ENCODE results near the gene USP37.

DNA sequence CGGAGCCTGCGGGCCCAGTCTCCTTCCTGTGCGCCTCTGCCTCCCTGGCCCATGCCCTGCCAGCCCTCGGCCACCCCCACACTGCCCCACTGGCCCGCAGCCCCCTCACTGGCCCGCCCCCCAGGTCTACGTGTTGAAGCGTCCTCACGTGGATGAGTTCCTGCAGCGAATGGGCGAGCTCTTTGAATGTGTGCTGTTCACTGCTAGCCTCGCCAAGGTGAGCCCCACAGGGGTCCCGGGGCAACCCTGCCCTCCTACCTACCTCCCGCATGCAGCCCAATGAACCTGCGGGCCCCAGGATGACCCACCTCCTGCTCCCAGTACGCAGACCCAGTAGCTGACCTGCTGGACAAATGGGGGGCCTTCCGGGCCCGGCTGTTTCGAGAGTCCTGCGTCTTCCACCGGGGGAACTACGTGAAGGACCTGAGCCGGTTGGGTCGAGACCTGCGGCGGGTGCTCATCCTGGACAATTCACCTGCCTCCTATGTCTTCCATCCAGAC, 165.2 kb downstream of the USP37 start:
- TF ChIP-seq, protein P1, sequence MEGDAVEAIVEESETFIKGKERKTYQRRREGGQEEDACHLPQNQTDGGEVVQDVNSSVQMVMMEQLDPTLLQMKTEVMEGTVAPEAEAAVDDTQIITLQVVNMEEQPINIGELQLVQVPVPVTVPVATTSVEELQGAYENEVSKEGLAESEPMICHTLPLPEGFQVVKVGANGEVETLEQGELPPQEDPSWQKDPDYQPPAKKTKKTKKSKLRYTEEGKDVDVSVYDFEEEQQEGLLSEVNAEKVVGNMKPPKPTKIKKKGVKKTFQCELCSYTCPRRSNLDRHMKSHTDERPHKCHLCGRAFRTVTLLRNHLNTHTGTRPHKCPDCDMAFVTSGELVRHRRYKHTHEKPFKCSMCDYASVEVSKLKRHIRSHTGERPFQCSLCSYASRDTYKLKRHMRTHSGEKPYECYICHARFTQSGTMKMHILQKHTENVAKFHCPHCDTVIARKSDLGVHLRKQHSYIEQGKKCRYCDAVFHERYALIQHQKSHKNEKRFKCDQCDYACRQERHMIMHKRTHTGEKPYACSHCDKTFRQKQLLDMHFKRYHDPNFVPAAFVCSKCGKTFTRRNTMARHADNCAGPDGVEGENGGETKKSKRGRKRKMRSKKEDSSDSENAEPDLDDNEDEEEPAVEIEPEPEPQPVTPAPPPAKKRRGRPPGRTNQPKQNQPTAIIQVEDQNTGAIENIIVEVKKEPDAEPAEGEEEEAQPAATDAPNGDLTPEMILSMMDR (IDR thresholded peaks at IDR 0.05; ENCODE audit: insufficient read depth, low read length): no peak
- no peak for TF ChIP-seq POLR2AphosphoS5 (IDR thresholded peaks at IDR 0.05; ENCODE audit: low read depth)
- no peak for TF ChIP-seq REST (IDR thresholded peaks at IDR 0.05; ENCODE audit: insufficient replicate concordance, low read depth)

All from HL-60 (cell line).